ENCODE results near the gene SLC16A9. TPM values are rescaled to one million over a fixed set of nuclear protein-coding genes. Genes with fewer than 3 reads are reported as not detected.
A peak's percentile ranks its signal among the peaks of the same experiment; 100 is the strongest.

Gene SLC16A9
- total and polyA plus RNA-seq, 12 donors, result 0.12 to 3.3 (median 2.0) TPM

DNA sequence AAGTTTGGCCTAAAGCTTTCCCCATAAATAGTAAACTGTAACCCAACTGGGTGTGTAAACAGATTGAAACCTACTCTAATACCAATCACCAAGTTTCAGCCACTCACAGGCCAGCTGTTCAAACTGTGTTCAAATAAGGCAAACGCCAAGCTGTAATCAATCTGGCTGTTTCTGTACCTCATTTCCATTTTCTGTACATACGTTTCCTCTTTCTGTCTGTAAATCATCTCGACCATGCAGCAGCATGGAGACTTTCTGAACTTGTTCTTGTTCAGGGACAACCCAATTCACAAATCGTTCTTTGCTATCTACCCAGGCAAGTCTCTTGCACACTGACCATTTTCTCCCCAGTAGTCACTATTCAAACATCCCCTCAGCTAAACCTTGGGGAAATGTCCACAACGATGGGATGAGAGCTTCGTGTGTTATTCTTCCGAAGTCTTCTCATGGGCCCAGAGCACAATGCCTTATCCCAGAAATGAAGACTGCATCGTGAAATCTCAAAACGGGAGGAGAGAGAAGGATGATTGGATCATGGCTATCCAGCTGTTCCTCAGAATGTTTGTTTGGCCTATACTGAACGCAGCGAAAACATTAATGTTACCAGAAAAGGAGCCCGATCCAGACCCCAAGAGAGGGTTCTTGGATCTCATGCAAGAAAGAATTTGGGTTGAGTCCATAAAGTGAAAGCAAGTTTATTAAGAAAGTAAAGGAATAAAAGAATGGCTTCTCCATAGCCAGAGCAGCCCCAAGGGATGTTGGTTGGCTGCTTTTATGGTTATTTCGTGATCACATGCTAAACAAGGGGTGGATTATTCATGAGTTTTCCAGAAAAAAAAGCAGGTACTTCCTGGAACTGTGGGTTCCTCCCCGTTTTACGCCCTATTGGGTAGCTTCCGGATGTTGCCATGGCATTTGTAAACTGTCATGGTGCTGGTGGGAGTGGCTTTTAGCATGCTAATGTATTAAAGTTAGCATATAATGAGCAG lies 86.2 kb downstream of the SLC16A9 start:
- ATAC-seq (peak in 7 of 8 donors; percentile 48 to 74 (median 59)), DNase-seq (peak in 1 of 2 donors; percentile 62)
- H3K27me3 ChIP-seq, result no peaks in the 10 kb centered on the region
- peak overlapping the region in 1 of 10 donors; percentile 5 for H3K4me3 ChIP-seq
- no peaks in the 10 kb centered on the region for H3K36me3 ChIP-seq
- no peaks in the 10 kb centered on the region for H3K9me3 ChIP-seq
- H3K27ac ChIP-seq, result peak overlapping the region in 9 of 10 donors; percentile 3 to 68 (median 35)
- peaks cover 0 to 10% (median 0%) of the 10 kb centered on the region in 9 donors for H3K4me1 ChIP-seq
- intact Hi-C loops (cut with DNase I), result loop anchor here in 9 of 10 donors (1.0 to 10.0 kb wide), 16 partner anchors 181 to 1021 kb away; partner anchors contain the start of gene CCDC6 (in 2 of the 9)
- 55 to 76% methylated on average over 16 of the region's 16 CpGs for WGBS, 2 donors
- TF ChIP-seq, protein P1, sequence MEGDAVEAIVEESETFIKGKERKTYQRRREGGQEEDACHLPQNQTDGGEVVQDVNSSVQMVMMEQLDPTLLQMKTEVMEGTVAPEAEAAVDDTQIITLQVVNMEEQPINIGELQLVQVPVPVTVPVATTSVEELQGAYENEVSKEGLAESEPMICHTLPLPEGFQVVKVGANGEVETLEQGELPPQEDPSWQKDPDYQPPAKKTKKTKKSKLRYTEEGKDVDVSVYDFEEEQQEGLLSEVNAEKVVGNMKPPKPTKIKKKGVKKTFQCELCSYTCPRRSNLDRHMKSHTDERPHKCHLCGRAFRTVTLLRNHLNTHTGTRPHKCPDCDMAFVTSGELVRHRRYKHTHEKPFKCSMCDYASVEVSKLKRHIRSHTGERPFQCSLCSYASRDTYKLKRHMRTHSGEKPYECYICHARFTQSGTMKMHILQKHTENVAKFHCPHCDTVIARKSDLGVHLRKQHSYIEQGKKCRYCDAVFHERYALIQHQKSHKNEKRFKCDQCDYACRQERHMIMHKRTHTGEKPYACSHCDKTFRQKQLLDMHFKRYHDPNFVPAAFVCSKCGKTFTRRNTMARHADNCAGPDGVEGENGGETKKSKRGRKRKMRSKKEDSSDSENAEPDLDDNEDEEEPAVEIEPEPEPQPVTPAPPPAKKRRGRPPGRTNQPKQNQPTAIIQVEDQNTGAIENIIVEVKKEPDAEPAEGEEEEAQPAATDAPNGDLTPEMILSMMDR (IDR thresholded peaks at IDR 0.05), result no peak

DNA sequence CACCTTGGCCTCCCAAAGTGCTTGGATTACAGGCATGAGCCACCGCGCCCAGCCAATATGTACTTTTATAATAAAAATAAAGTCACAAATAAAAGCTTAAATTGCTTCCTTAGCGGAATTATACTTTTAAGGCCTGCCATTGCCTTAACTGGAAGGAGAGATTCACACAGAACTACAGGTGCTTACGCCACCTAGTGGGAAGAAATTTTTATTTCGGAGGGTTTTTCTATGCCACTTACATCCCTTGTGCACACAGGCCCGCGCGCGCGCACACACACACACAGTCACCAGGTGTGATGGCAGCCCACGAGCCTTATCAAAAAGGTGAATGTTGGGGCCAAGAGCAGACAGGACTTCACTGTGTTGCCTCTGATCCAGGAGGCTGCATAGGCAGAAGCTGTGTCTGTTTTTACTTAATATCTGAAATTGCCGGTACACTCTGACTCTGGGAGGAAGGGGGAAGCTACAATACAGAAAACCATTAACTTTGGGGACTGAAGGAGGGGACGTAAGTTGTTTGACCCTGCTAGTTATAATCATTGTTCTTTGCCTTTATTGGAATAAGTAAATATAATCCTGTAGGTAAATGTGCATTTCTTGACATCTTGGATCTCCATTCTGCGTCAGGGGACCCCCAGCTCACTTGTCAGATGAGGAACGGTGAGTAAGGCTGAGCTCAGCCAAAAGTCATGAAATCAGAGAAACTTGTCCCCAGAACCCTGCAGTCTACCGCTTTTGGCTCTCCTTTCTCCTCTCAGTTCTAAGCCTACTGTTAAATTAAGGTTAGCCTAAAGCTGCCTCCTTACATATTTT lies 87.1 kb downstream of the SLC16A9 start:
- TF ChIP-seq, protein P1 (IDR thresholded peaks at IDR 0.05), result peak; percentile 23 to 68 (median 61)
- Histone ChIP-seq H3K36me3 (no peaks in the 10 kb centered on the region), H3K27me3 (no peaks in the 10 kb centered on the region), H3K9me3 (no peaks in the 10 kb centered on the region), H3K4me1 (peaks cover 0 to 11% (median 0%) of the 10 kb centered on the region in 9 donors), H3K4me3 (no peak overlapping the region), H3K27ac (peak overlapping the region in 7 of 10 donors; percentile 15 to 68 (median 43))
- 61 to 67% methylated on average over 16 of the region's 16 CpGs for WGBS, 2 donors
- intact Hi-C loops (cut with DNase I), result loop anchor here in 9 of 10 donors (2.0 to 10.0 kb wide), 15 partner anchors 182 to 1022 kb away; partner anchors contain the start of gene CCDC6 (in 2 of the 9)
- ATAC-seq (peak in 4 of 8 donors; percentile 35 to 55 (median 43)), DNase-seq (peak; percentile 21 to 28)

DNA sequence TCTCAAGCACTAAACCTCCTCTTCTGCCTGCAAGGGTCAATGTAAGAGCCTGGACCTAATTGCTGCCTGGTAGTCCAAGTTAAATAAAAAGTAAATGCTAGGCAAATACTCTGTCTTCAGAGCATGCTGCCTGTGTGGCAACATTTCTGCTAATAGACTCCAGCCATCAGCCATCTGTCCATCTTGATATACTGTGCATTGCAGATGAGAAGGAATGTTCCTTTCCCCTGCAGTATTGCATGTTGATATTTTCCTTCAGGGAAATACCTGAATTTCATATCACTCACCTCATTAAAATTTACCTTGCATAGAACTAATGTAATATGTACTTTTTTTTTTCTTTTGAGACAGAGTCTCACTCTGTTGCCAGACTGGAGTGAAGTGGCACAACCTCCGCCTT lies 87.9 kb downstream of the SLC16A9 start:
- WGBS, 2 donors, result 97 to 100% methylated on average over 1 of the region's 1 CpG
- Histone ChIP-seq H3K27me3 (no peaks in the 10 kb centered on the region), H3K36me3 (no peaks in the 10 kb centered on the region), H3K9me3 (no peaks in the 10 kb centered on the region), H3K4me3 (no peak overlapping the region), H3K27ac (no peak overlapping the region), H3K4me1 (peaks cover 0 to 11% (median 0%) of the 10 kb centered on the region in 9 donors)
- ATAC-seq, result no peak
- TF ChIP-seq, protein P1 (IDR thresholded peaks at IDR 0.05), result no peak
- intact Hi-C loops (cut with DNase I), result loop anchor here in 9 of 10 donors (2.0 to 10.0 kb wide), 15 partner anchors 183 to 1023 kb away; partner anchors contain the start of gene CCDC6 (in 2 of the 9)
- no peak for DNase-seq
